HepG2 (cell line): ENCODE data around the gene CACNA1D. TPM values are rescaled to one million over a fixed set of nuclear protein-coding genes. Genes with fewer than 3 reads are reported as not detected.

Experiments used
- ATAC-seq: fragments of 200-7000 bp; cut with Tn5 transposase; 3 replicates; pipeline ENCODE4 v1.9.1; 2020; ENCODE audit warnings: mild to moderate bottlenecking, moderate library complexity
- BruUV-seq: library from RNA; stranded (reverse); fragments of 400-500 nt; replicated peaks from 2 replicates; lab custom pipeline; 2021; lab: Mats Ljungman, UMichigan
- CTCF ChIA-PET: fragments of 300-600 bp; formaldehyde crosslinking; extraction: SDS; loops from one replicate; lab custom pipeline; 2021; ENCODE audit warnings: low total read pairs, inconsistent platforms, low intra/inter-chr PET ratio; lab: Yijun Ruan, JAX
- POLR2A ChIA-PET: fragments of 350-600 bp; sonication (Branson Sonifier 250); formaldehyde crosslinking; loops from one replicate; lab custom pipeline; 2020; ENCODE audit warnings: antibody characterized with exemption, inconsistent platforms; lab: Yijun Ruan, JAX
- DNase-seq: peaks from one replicate; pipeline ENCODE4 v3.0.0-alpha.2; 2015; ENCODE audit warnings: low spot score
- FAIRE-seq: peaks from 3 replicates; lab custom pipeline; 2011; peaks lifted over from hg19 to GRCh38; lab: Jason Lieb, UNC
- H2AFZ ChIP-seq: one replicate; pipeline ENCODE4 v1.6.1; 2011; ENCODE audit warnings: low read length, inconsistent platforms
- H3K27ac ChIP-seq: fragments of 300-600 bp; 3 replicates; pipeline ENCODE4 v1.8.0; 2011; ENCODE audit warnings: mixed run types, mild to moderate bottlenecking, mixed read lengths, low read length, inconsistent platforms; ENCODE audit not compliant: insufficient read depth; ENCODE audit errors: extremely low read length
- H3K27me3 ChIP-seq, 2 experiments: fragments of 200-600 bp in 1 of 2; 2 replicates in 1 of 2; 3 replicates in 1 of 2; pipeline versions ENCODE4 v1.6.0 to v1.8.0; 2011; ENCODE audit warnings: low read length in 2 of 2, mild to moderate bottlenecking in 2 of 2, moderate library complexity in 2 of 2, inconsistent platforms in 1 of 2; ENCODE audit not compliant: insufficient read depth in 2 of 2, control insufficient read depth in 1 of 2
- H3K36me3 ChIP-seq, 2 experiments: fragments of 200-600 bp in 1 of 2; replicated peaks in 1 of 2; 2 replicates in 1 of 2; 3 replicates in 1 of 2; pipeline versions ENCODE4 v1.5.1 to v1.8.0; 2011; ENCODE audit warnings: low read length in 2 of 2, inconsistent platforms in 1 of 2; ENCODE audit not compliant: insufficient read depth in 2 of 2, control insufficient read depth in 1 of 2
- H3K4me1 ChIP-seq: 2 replicates; pipeline ENCODE4 v1.5.1; 2012; ENCODE audit warnings: low read length, inconsistent platforms; ENCODE audit not compliant: insufficient read depth
- H3K4me2 ChIP-seq: 2 replicates; pipeline ENCODE4 v1.6.0; 2011; ENCODE audit warnings: low read depth, low read length, inconsistent platforms
- H3K4me3 ChIP-seq, 3 experiments: fragments of 200-600 bp in 1 of 3; sonication (generic), shearing (Covaris generic) in 1 of 3; replicated peaks in 1 of 3; 2 replicates each; pipeline ENCODE4 v1.5.1; 2011 to 2016; ENCODE audit warnings: low read length in 3 of 3, inconsistent platforms in 2 of 3, low read depth in 2 of 3, mild to moderate bottlenecking in 2 of 3, control low read depth in 1 of 3, mixed read lengths in 1 of 3; ENCODE audit not compliant: insufficient read depth in 1 of 3
- H3K79me2 ChIP-seq: one replicate; pipeline ENCODE4 v1.6.1; 2011; ENCODE audit warnings: low read length, inconsistent platforms; ENCODE audit not compliant: insufficient read depth
- H3K9ac ChIP-seq: 2 replicates; pipeline ENCODE4 v1.6.0; 2011; ENCODE audit warnings: mild to moderate bottlenecking, low read depth, low read length, inconsistent platforms; ENCODE audit not compliant: insufficient read depth
- H3K9me3 ChIP-seq: 2 replicates; pipeline ENCODE4 v1.5.1; 2012; ENCODE audit warnings: mild to moderate bottlenecking, low read length
- H4K20me1 ChIP-seq: 2 replicates; pipeline ENCODE4 v1.6.0; 2011; ENCODE audit warnings: inconsistent platforms, mild to moderate bottlenecking, low read length, moderate library complexity; ENCODE audit not compliant: insufficient read depth
- MAX ChIP-seq: IDR thresholded peaks from 2 replicates; pipeline ENCODE4 v1.6.1; 2012; ENCODE audit warnings: inconsistent platforms
- MAZ ChIP-seq, 2 experiments: sonication (generic) in 1 of 2; formaldehyde crosslinking in 1 of 2; IDR thresholded peaks; 2 replicates each; pipeline versions ENCODE4 v1.5.0 to v1.6.1; 2012 to 2020; ENCODE audit warnings: low read depth in 2 of 2, mild to moderate bottlenecking in 2 of 2, borderline replicate concordance in 1 of 2, improper control_type of control experiment in 1 of 2, low read length in 1 of 2, missing genetic modification reagents in 1 of 2, moderate library complexity in 1 of 2
- ZBED4 ChIP-seq: sonication (generic); formaldehyde crosslinking; IDR thresholded peaks from 2 replicates; pipeline ENCODE4 v1.4.0; 2020; ENCODE audit warnings: missing genetic modification reagents, borderline replicate concordance
- ZKSCAN8 ChIP-seq: IDR thresholded peaks from 2 replicates; pipeline ENCODE4 v1.6.1; 2016; ENCODE audit warnings: borderline replicate concordance, missing genetic modification reagents, missing compliant biosample characterization
- ZNF24 ChIP-seq: fragments of 450-650 bp; IDR thresholded peaks from 2 replicates; pipeline ENCODE4 v1.6.1; 2017; ENCODE audit warnings: antibody characterized with exemption, mild to moderate bottlenecking
- ZNF382 ChIP-seq: sonication (generic); formaldehyde crosslinking; IDR thresholded peaks from 2 replicates; pipeline ENCODE4 v1.5.0; 2020; ENCODE audit warnings: missing genetic modification reagents, mild to moderate bottlenecking, borderline replicate concordance
- ZNF792 ChIP-seq: IDR thresholded peaks from 2 replicates; pipeline ENCODE4 v1.6.1; 2016
- ZNF879 ChIP-seq: sonication (generic); formaldehyde crosslinking; IDR thresholded peaks from 2 replicates; pipeline ENCODE4 v1.8.1; 2023; ENCODE audit warnings: missing genetic modification reagents
- in situ Hi-C: cut with HindIII; loops from 2 replicates; pipeline ENCODE4 v1.10.0; 2017; ENCODE audit warnings: low pct_unique_long_range_greater_than_20kb; ENCODE audit not compliant: extremely low pct_ligation_motif_present
- intact Hi-C: fragments of 100-400 bp; cut with micrococcal nuclease; formaldehyde crosslinking; loops from one replicate; pipeline ENCODE4 v1.10.0; 2022; ENCODE audit not compliant: unreplicated experiment
- polyA plus RNA-seq, 8 experiments: library from polyadenylated mRNA; depleted of rRNA in 3 of 8; stranded (reverse) in 7 of 8; unstranded in 1 of 8; fragments of >200 nt; fragmentation: Illumina TruSeq in 4 of 8; extraction: Trizol in 4 of 8; gene quantifications; 2 replicates each; pipeline versions ENCODE4 v1.2.1 to v1.2.3, GENCODE V29; 2011 to 2016; ENCODE audit warnings: low read depth in 4 of 8, missing spikeins in 1 of 8, mixed read lengths in 1 of 8; ENCODE audit not compliant: insufficient read depth in 1 of 8
- total RNA-seq, 5 experiments: library from RNA; depleted of rRNA; stranded (reverse); fragments of >200 nt; fragmentation: Illumina TruSeq; extraction: Trizol; gene quantifications; 2 replicates each; pipeline ENCODE4 v1.2.3, GENCODE V29; 2016; ENCODE audit warnings: low read depth in 1 of 5

Gene CACNA1D
- total and polyA plus RNA-seq, 2 of the 13 experiments (the other 11 are each of a cell fraction or from before 2014, with no cell fraction given): 0.26 to 0.38 TPM

GRCh38 chr3:53457068-53457467 lies 37.3 kb upstream of the CACNA1D start:
- no peaks in the 10 kb centered on the region for H3K36me3 ChIP-seq
- ChIA-PET CTCF (no interaction called here), POLR2A (no interaction called here)
- intact Hi-C loops (no loop called here), in situ Hi-C loops (no loop called here)
- ATAC-seq (no peak), FAIRE-seq (no peak), DNase-seq (no peak)
- H3K4me2 ChIP-seq: no peak overlapping the region
- TF ChIP-seq ZKSCAN8 (no peak), ZBED4 (CRISPR knock-in tag) (no peak), MAZ (IDR thresholded peaks at IDR 0.05; ENCODE audit: borderline replicate concordance, low read depth, low read length) (no peak), MAZ (CRISPR knock-in tag; IDR thresholded peaks at IDR 0.05; ENCODE audit: low read depth) (no peak), ZNF879 (no peak), ZNF792 (CRISPR knock-in tag) (no peak), ZNF24 (no peak), ZNF382 (CRISPR knock-in tag) (no peak), MAX (no peak)
- no peaks in the 10 kb centered on the region for H3K27me3 ChIP-seq
- H3K4me3 ChIP-seq: no peak overlapping the region
- no peak overlapping the region for H3K9ac ChIP-seq
- no peak overlapping the region for H3K27ac ChIP-seq
- H4K20me1 ChIP-seq: no peaks in the 10 kb centered on the region
- no peaks in the 10 kb centered on the region for H3K4me1 ChIP-seq
- BruUV-seq: no TSS peak
- no peaks in the 10 kb centered on the region for H3K9me3 ChIP-seq
- no peaks in the 10 kb centered on the region for H3K79me2 ChIP-seq
- H2AFZ ChIP-seq: no peak overlapping the region
